Parathyroid adenoma (tissue), 2 donors: ENCODE measurements around the gene ADARB2.

Experiments used
- H2AFZ ChIP-seq: fragments of 300-600 bp; sonication (generic); one replicate; pipeline ENCODE4 v1.7.0; 2017; ENCODE audit warnings: antibody characterized with exemption, mild to moderate bottlenecking
- H3K27ac ChIP-seq: fragments of 300-600 bp; sonication (generic); one replicate; pipeline ENCODE4 v1.7.0; 2017
- H3K27me3 ChIP-seq: fragments of 300-600 bp; sonication (generic); one replicate; pipeline ENCODE4 v1.7.0; 2017; ENCODE audit warnings: low read length; ENCODE audit not compliant: control insufficient read depth, insufficient read depth
- H3K36me3 ChIP-seq: fragments of 300-600 bp; sonication (generic); one replicate; pipeline ENCODE4 v1.7.0; 2017; ENCODE audit warnings: low read length; ENCODE audit not compliant: control insufficient read depth, insufficient read depth
- H3K4me1 ChIP-seq: fragments of 300-600 bp; sonication (generic); one replicate; pipeline ENCODE4 v1.7.0; 2017; ENCODE audit warnings: control low read depth
- H3K4me2 ChIP-seq: fragments of 300-600 bp; sonication (generic); one replicate; pipeline ENCODE4 v1.7.0; 2017; ENCODE audit warnings: low read length
- H3K4me3 ChIP-seq: fragments of 300-600 bp; sonication (generic); one replicate; pipeline ENCODE4 v1.7.0; 2017; ENCODE audit warnings: low read depth, low read length
- H3K79me2 ChIP-seq: fragments of 300-600 bp; sonication (generic); one replicate; pipeline ENCODE4 v1.7.0; 2017; ENCODE audit warnings: control low read depth
- H3K9ac ChIP-seq: fragments of 300-600 bp; sonication (generic); one replicate; pipeline ENCODE4 v1.7.0; 2017; ENCODE audit warnings: mild to moderate bottlenecking
- H3K9me3 ChIP-seq: fragments of 300-600 bp; sonication (generic); one replicate; pipeline ENCODE4 v1.7.0; 2017; ENCODE audit warnings: low read length; ENCODE audit not compliant: control insufficient read depth
- TF ChIP-seq, protein P1 (sequence below): fragments of 300-600 bp; sonication (generic); IDR thresholded peaks from one replicate; pipeline ENCODE4 v1.7.0; 2017; ENCODE audit warnings: antibody characterized with exemption, mild to moderate bottlenecking
- donor health status: primary hyperparathyroidism.

Gene ADARB2

GRCh38 chr10:1394155-1394912, 343.0 kb downstream of the ADARB2 start:
- TF ChIP-seq, protein P1, sequence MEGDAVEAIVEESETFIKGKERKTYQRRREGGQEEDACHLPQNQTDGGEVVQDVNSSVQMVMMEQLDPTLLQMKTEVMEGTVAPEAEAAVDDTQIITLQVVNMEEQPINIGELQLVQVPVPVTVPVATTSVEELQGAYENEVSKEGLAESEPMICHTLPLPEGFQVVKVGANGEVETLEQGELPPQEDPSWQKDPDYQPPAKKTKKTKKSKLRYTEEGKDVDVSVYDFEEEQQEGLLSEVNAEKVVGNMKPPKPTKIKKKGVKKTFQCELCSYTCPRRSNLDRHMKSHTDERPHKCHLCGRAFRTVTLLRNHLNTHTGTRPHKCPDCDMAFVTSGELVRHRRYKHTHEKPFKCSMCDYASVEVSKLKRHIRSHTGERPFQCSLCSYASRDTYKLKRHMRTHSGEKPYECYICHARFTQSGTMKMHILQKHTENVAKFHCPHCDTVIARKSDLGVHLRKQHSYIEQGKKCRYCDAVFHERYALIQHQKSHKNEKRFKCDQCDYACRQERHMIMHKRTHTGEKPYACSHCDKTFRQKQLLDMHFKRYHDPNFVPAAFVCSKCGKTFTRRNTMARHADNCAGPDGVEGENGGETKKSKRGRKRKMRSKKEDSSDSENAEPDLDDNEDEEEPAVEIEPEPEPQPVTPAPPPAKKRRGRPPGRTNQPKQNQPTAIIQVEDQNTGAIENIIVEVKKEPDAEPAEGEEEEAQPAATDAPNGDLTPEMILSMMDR: no peak
- H3K4me1 ChIP-seq: no peaks in the 10 kb centered on the region
- no peaks in the 10 kb centered on the region for H3K9me3 ChIP-seq
- H3K27ac ChIP-seq: no peak overlapping the region
- H3K4me3 ChIP-seq: no peak overlapping the region
- H3K4me2 ChIP-seq: no peak overlapping the region
- H3K36me3 ChIP-seq: no peaks in the 10 kb centered on the region
- no peaks in the 10 kb centered on the region for H3K27me3 ChIP-seq
- no peak overlapping the region for H3K9ac ChIP-seq
- no peak overlapping the region for H2AFZ ChIP-seq
- H3K79me2 ChIP-seq: no peaks in the 10 kb centered on the region

DNA sequence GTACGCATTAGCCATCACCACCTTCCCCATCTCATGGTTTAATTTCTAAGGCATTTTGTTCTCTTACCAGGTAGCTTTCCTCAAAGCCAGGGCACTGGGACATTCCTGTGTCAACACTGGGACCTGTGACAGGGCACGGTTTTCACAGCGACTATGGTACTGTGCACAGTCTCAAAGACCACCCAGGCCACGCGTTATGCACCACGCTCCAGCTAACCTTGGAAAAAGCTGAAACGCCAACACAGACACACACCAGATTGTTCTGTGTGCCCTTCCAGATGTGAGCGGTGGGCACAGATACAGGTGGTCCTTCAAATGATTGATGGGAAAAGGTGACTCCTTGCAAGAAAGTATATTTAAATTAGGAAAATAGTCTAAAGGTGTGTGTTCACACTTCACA, 343.8 kb downstream of the ADARB2 start:
- H3K27me3 ChIP-seq: no peaks in the 10 kb centered on the region
- no peaks in the 10 kb centered on the region for H3K9me3 ChIP-seq
- H2AFZ ChIP-seq: no peak overlapping the region
- H3K9ac ChIP-seq: no peak overlapping the region
- no peaks in the 10 kb centered on the region for H3K79me2 ChIP-seq
- H3K36me3 ChIP-seq: no peaks in the 10 kb centered on the region
- TF ChIP-seq, protein P1: no peak
- H3K4me1 ChIP-seq: no peaks in the 10 kb centered on the region
- no peak overlapping the region for H3K27ac ChIP-seq
- no peak overlapping the region for H3K4me2 ChIP-seq
- no peak overlapping the region for H3K4me3 ChIP-seq

GRCh38 chr10:1392127-1392526, 345.2 kb downstream of the ADARB2 start:
- H3K4me2 ChIP-seq: no peak overlapping the region
- no peaks in the 10 kb centered on the region for H3K4me1 ChIP-seq
- no peak overlapping the region for H2AFZ ChIP-seq
- no peaks in the 10 kb centered on the region for H3K9me3 ChIP-seq
- TF ChIP-seq, protein P1: no peak
- no peaks in the 10 kb centered on the region for H3K27me3 ChIP-seq
- H3K27ac ChIP-seq: no peak overlapping the region
- H3K9ac ChIP-seq: no peak overlapping the region
- no peaks in the 10 kb centered on the region for H3K36me3 ChIP-seq
- H3K79me2 ChIP-seq: no peaks in the 10 kb centered on the region
- H3K4me3 ChIP-seq: no peak overlapping the region

- H3K9me3 ChIP-seq: no peaks in the 10 kb centered on the region
- H3K4me2 ChIP-seq: no peak overlapping the region
- no peaks in the 10 kb centered on the region for H3K36me3 ChIP-seq
- H3K79me2 ChIP-seq: no peaks in the 10 kb centered on the region
- H3K4me1 ChIP-seq: no peaks in the 10 kb centered on the region
- H3K27ac ChIP-seq: no peak overlapping the region
- H2AFZ ChIP-seq: no peak overlapping the region
- H3K9ac ChIP-seq: no peak overlapping the region
- H3K4me3 ChIP-seq: no peak overlapping the region
- no peaks in the 10 kb centered on the region for H3K27me3 ChIP-seq
- TF ChIP-seq, protein P1: no peak
These were observed 347.1 kb downstream of the ADARB2 start for GRCh38 chr10:1390200-1390599.

- H2AFZ ChIP-seq: no peak overlapping the region
- no peak overlapping the region for H3K4me2 ChIP-seq
- TF ChIP-seq, protein P1: no peak
- H3K27ac ChIP-seq: no peak overlapping the region
- H3K9ac ChIP-seq: no peak overlapping the region
- no peaks in the 10 kb centered on the region for H3K4me1 ChIP-seq
- no peak overlapping the region for H3K4me3 ChIP-seq
- H3K79me2 ChIP-seq: no peaks in the 10 kb centered on the region
- H3K36me3 ChIP-seq: no peaks in the 10 kb centered on the region
- no peaks in the 10 kb centered on the region for H3K27me3 ChIP-seq
- H3K9me3 ChIP-seq: no peaks in the 10 kb centered on the region
These were observed 353.3 kb downstream of the ADARB2 start for GRCh38 chr10:1384026-1384425.
